Osteocyte (in vitro differentiated cells): ENCODE results near the gene HOPX. TPM values are rescaled to one million over a fixed set of nuclear protein-coding genes. Genes with fewer than 3 reads are reported as not detected.

Experiments
- DNase-seq: peaks from one replicate; pipeline ENCODE4 v3.0.0; 2021; ENCODE audit warnings: mixed read lengths; ENCODE audit not compliant: unreplicated experiment; ENCODE audit errors: extremely low spot score
- H3K27ac Mint-ChIP-seq: one replicate; pipeline ENCODE4 v1.8.0; 2021; ENCODE audit warnings: mild to moderate bottlenecking, mixed read lengths; ENCODE audit not compliant: unreplicated experiment
- H3K27me3 Mint-ChIP-seq: one replicate; pipeline ENCODE4 v1.8.0; 2021; ENCODE audit warnings: mixed read lengths; ENCODE audit not compliant: unreplicated experiment
- H3K36me3 Mint-ChIP-seq: one replicate; pipeline ENCODE4 v1.8.0; 2021; ENCODE audit warnings: mixed read lengths; ENCODE audit not compliant: unreplicated experiment
- H3K4me1 Mint-ChIP-seq: one replicate; pipeline ENCODE4 v1.8.0; 2021; ENCODE audit warnings: mixed read lengths; ENCODE audit not compliant: unreplicated experiment
- H3K4me3 Mint-ChIP-seq: one replicate; pipeline ENCODE4 v1.8.0; 2021; ENCODE audit warnings: mild to moderate bottlenecking, moderate library complexity, mixed read lengths; ENCODE audit not compliant: unreplicated experiment
- H3K9me3 Mint-ChIP-seq: one replicate; pipeline ENCODE4 v1.8.0; 2021; ENCODE audit warnings: mixed read lengths; ENCODE audit not compliant: unreplicated experiment
- total RNA-seq: library from RNA; stranded (reverse); gene quantifications from 2 replicates; pipeline ENCODE4 v1.2.1, GENCODE V29; 2021
- TF ChIP-seq, protein P1 (sequence below): fragments of 200-600 bp; sonication (generic); IDR thresholded peaks from 2 replicates; pipeline ENCODE4 v1.5.0; 2021; ENCODE audit warnings: antibody characterized with exemption, mild to moderate bottlenecking, moderate library complexity

HOPX gene
- total RNA-seq, 1 donor from 2014 or later: 0.35 TPM

DNA sequence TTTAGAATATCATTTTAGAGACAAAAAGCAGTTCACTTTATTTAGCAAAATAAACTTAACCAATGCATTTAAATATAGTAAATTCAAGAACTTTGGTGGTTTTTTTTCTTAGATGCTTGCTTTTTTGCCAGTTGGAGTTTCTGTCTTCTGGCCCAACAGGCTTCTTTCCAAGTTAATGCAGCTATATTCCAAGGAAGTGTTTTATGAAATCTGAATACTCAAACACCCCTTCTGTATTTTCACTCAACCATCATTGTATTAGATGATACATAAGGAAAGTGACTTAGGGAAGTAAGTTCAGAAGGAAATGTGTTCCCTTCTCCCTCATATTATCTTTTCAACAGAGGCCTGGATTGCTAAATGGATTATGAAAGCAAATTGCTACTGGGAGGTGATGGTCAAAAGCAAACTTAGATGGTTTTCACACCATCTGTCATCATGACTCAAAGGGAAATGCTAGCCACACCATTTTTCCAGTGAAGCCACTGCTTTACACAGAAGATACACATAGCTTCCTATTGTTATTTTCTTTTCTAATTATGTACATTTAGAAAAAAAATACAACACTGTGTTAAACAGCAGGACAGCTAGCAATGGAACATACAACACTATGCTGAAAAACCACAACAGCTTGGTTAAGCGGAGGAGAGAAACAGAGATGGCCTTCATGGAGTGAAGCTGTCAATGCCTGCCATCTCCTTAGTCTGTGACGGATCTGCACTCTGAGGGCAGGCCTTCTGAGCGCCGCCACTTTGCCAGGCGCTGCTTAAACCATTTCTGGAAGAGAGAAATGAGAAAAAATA, 32.9 kb downstream of the HOPX start:
- TF ChIP-seq, protein P1, sequence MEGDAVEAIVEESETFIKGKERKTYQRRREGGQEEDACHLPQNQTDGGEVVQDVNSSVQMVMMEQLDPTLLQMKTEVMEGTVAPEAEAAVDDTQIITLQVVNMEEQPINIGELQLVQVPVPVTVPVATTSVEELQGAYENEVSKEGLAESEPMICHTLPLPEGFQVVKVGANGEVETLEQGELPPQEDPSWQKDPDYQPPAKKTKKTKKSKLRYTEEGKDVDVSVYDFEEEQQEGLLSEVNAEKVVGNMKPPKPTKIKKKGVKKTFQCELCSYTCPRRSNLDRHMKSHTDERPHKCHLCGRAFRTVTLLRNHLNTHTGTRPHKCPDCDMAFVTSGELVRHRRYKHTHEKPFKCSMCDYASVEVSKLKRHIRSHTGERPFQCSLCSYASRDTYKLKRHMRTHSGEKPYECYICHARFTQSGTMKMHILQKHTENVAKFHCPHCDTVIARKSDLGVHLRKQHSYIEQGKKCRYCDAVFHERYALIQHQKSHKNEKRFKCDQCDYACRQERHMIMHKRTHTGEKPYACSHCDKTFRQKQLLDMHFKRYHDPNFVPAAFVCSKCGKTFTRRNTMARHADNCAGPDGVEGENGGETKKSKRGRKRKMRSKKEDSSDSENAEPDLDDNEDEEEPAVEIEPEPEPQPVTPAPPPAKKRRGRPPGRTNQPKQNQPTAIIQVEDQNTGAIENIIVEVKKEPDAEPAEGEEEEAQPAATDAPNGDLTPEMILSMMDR: no peak
- DNase-seq: no peak
- H3K4me1 Mint-ChIP-seq: no peaks in the 10 kb centered on the region
- H3K4me3 Mint-ChIP-seq: no peak overlapping the region
- no peaks in the 10 kb centered on the region for H3K36me3 Mint-ChIP-seq
- H3K27ac Mint-ChIP-seq: no peak overlapping the region
- H3K9me3 Mint-ChIP-seq: peaks cover 8% of the 10 kb centered on the region
- H3K27me3 Mint-ChIP-seq: peaks cover 7% of the 10 kb centered on the region

DNA sequence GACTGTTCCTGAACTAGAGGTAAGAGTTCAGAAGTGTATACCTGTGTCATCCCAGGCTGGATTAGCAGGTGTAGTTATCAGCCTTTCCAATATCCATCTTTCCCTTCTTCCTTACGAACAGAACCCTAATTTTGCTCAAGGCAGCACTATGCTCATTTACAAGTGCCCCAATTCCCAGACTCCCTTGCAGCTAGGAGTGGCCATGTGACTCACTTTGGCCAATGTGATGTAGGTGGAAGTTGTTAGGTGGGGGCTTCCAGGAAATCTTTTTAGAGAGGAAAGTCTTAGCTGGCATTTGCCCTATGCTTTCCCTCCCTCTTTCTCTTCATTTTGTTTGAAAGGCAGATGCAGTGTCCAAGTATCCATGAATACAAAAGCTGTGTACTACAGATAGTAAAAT, 34.8 kb downstream of the HOPX start:
- no peak overlapping the region for H3K27ac Mint-ChIP-seq
- H3K9me3 Mint-ChIP-seq: peaks cover 8% of the 10 kb centered on the region
- no peak for DNase-seq
- TF ChIP-seq, protein P1: no peak
- H3K4me1 Mint-ChIP-seq: peaks cover 5% of the 10 kb centered on the region
- H3K27me3 Mint-ChIP-seq: peaks cover 4% of the 10 kb centered on the region
- no peak overlapping the region for H3K4me3 Mint-ChIP-seq
- no peaks in the 10 kb centered on the region for H3K36me3 Mint-ChIP-seq

DNA sequence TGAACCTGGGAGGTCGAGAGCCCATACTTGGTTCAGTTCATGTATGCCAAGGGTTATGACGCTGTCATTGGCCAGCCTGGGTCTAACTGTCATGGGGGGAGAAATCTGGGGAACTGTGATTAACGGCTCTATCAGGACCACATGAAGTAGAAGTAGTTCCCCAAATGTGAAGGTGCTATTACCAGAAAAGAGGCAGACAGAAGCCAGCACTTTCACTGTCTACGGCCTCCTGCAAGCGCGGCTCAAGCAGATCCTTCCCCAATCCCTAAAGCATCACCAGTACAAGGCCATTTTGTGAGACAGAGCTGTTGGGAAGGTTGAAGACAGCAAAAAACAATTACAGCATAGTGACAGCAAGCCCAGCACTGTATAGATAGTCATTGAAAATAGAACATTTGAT, 37.5 kb downstream of the HOPX start:
- TF ChIP-seq, protein P1: no peak
- peaks cover 5% of the 10 kb centered on the region for H3K9me3 Mint-ChIP-seq
- H3K36me3 Mint-ChIP-seq: no peaks in the 10 kb centered on the region
- H3K4me1 Mint-ChIP-seq: peaks cover 14% of the 10 kb centered on the region
- no peak overlapping the region for H3K4me3 Mint-ChIP-seq
- DNase-seq: no peak
- H3K27ac Mint-ChIP-seq: no peak overlapping the region
- H3K27me3 Mint-ChIP-seq: no peaks in the 10 kb centered on the region

DNA sequence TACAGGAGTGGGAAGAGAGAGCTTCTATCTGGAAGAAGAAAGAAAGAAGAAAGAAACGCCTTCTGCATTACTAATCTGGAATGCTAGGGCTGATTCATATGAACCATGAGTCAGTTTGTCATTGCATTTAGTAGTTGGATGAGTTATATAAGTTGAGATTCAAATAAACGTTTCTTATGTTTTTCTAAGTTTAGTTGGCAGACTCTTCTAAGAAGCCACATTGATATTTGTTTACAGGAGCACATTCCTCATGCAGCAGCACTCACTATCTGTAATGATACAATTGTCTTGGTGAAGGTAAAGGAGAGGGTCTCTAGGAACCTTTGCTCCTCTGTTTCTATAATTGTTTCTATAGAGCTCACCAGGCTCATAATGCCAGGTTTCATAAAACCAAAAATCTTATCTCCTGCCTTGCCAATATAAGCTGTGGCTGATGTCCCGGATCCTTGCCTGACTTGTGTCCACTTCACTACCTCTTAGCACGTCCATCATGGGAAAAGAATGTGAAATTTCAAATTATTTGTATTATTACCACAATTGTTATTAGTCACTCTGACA, 39.5 kb downstream of the HOPX start:
- Mint-ChIP-seq H3K27ac (peak overlapping the region; percentile 69), H3K4me1 (peaks cover 14% of the 10 kb centered on the region), H3K36me3 (no peaks in the 10 kb centered on the region), H3K27me3 (no peaks in the 10 kb centered on the region), H3K9me3 (peaks cover 5% of the 10 kb centered on the region), H3K4me3 (no peak overlapping the region)
- DNase-seq: no peak
- TF ChIP-seq, protein P1: peak; percentile 27
